ENCODE measurements around the gene VEZF1.

DNA sequence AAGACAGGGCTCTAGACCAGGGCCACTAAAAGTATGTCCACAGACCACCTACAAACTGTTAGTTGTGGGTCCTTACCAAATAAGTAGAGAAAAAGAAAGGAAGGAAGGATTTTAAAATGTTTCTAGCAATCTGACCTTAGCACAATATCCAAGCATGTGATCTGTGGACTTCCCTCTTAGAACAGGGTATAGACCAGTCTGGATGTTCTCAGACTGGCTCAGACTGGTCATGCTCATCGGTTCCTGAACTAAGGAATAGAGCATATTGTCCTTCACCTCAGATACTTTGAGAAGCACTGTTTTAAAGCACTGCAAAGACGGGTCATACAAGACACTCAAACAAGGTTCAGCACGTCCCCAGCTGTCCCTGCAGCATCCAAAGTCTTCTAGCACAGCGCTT, 58.7 kb downstream of the VEZF1 start:
- TF ChIP-seq, protein P1, sequence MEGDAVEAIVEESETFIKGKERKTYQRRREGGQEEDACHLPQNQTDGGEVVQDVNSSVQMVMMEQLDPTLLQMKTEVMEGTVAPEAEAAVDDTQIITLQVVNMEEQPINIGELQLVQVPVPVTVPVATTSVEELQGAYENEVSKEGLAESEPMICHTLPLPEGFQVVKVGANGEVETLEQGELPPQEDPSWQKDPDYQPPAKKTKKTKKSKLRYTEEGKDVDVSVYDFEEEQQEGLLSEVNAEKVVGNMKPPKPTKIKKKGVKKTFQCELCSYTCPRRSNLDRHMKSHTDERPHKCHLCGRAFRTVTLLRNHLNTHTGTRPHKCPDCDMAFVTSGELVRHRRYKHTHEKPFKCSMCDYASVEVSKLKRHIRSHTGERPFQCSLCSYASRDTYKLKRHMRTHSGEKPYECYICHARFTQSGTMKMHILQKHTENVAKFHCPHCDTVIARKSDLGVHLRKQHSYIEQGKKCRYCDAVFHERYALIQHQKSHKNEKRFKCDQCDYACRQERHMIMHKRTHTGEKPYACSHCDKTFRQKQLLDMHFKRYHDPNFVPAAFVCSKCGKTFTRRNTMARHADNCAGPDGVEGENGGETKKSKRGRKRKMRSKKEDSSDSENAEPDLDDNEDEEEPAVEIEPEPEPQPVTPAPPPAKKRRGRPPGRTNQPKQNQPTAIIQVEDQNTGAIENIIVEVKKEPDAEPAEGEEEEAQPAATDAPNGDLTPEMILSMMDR (IDR thresholded peaks at IDR 0.05) = no peak
- no peak for TF ChIP-seq POLR2A (IDR thresholded peaks at IDR 0.05)

All from ovary (tissue), 3 donors.